Central memory CD8-positive, alpha-beta T cell (primary cell): Measurements from ENCODE around the gene ANKRD11.
"Not testable (repeated sequence)": the region's sequence is repeated elsewhere in the genome, so short reads cannot be mapped to it uniquely, and the experiment has no call there.

Experiments used
- ATAC-seq: fragments of 150-1000 bp; cut with Tn5 transposase; replicated peaks from 2 replicates; pipeline ENCODE4 v1.10.0; 2022; ENCODE audit warnings: mild to moderate bottlenecking, moderate FRiP score, moderate number of reproducible peaks; ENCODE audit not compliant: poor library complexity, severe bottlenecking; ENCODE audit errors: extremely low read depth
- DNase-seq, 2 donors: peaks; one replicate each; pipeline ENCODE4 v3.0.0; 2021; ENCODE audit warnings: low spot score in 2 of 2
- H3K27ac Mint-ChIP-seq: one replicate; pipeline ENCODE4 v1.8.0; 2022; ENCODE audit warnings: low read depth, mild to moderate bottlenecking, moderate library complexity, mixed read lengths
- H3K27me3 Mint-ChIP-seq: one replicate; pipeline ENCODE4 v1.8.0; 2022; ENCODE audit warnings: mixed read lengths
- H3K36me3 Mint-ChIP-seq: one replicate; pipeline ENCODE4 v1.8.0; 2022; ENCODE audit warnings: mild to moderate bottlenecking, moderate library complexity, mixed read lengths; ENCODE audit not compliant: insufficient read depth
- H3K4me1 Mint-ChIP-seq: one replicate; pipeline ENCODE4 v1.8.0; 2022; ENCODE audit warnings: mixed read lengths
- H3K4me3 Mint-ChIP-seq: one replicate; pipeline ENCODE4 v1.8.0; 2022; ENCODE audit warnings: mild to moderate bottlenecking, moderate library complexity, mixed read lengths
- H3K9me3 Mint-ChIP-seq: one replicate; pipeline ENCODE4 v1.8.0; 2022; ENCODE audit warnings: mixed read lengths

The ANKRD11 gene

DNA sequence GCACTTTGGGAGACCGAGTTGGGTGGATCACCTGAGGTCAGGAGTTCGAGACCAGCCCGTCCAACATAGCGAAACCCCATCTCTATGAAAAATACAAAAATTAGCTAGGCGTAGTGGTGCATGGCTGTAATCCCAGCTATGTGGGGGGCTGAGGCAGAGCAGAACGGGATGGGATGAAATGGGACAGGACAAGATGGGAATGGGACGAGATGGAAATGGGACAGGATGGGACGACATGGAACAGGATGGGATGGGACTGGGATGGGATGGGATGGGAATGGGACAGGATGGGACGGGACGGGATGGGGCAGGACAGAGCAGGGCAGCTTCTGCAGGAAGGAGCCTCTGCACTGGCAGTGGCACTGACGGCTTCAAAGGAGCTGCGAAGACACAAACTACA is 106.1 kb downstream of the ANKRD11 start:
- H3K36me3 Mint-ChIP-seq, result peaks cover 18% of the 10 kb centered on the region
- no peak for ATAC-seq
- peak overlapping the region; percentile 68 for H3K4me3 Mint-ChIP-seq
- H3K27ac Mint-ChIP-seq, result peak overlapping the region; percentile 77
- no peaks in the 10 kb centered on the region for H3K27me3 Mint-ChIP-seq
- H3K4me1 Mint-ChIP-seq, result peaks cover 86% of the 10 kb centered on the region
- H3K9me3 Mint-ChIP-seq, result peaks cover 1% of the 10 kb centered on the region
- DNase-seq, result no peak

DNA sequence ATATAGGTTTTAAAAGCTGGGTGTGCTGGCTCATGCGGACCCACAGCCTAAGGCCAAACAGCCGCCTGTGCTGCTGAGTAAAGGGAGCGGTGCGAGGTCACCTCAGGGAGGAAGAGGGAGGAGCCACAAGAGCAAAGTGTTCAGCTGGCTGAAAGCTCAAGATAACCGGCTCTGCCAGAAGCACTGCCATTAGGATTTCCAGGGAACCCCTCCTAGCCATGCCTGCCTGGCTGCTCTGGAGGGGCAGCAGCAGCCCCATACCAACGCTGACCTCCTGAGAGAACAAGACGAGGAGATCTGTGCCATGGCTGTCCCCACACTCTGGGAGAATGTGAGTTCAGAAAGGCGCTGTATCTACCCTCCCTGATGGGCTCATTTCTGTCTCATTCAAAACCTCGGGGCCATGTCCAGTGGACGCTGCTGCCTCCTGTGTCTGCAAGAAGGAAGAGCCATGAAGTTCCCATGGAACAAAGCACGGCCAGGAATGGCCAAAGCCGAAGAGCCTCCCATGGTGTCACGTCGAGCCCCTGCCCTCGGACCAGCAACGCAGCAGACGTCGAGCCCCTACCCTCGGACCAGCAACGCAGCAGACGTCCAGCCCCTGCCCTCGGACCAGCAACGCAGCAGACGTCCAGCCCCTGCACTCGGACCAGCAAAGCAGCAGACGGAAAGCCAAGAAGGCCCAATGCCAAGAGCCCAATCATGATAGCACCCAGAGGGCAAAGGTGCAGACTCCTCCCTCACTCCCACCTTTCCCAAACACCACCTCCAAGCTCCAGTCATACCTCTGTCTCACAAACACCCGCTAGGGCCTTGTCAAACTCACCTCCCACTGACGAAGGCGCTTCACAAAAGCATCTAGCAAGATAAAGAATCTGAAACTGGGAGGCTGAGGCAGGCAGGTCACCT is 107.0 kb downstream of the ANKRD11 start:
- Mint-ChIP-seq H3K4me3 (peak overlapping the region; percentile 68), H3K4me1 (peaks cover 79% of the 10 kb centered on the region), H3K27me3 (no peaks in the 10 kb centered on the region), H3K27ac (peak overlapping the region; percentile 77), H3K9me3 (no peaks in the 10 kb centered on the region), H3K36me3 (peaks cover 16% of the 10 kb centered on the region)
- DNase-seq (no peak), ATAC-seq (peak; percentile 60)

DNA sequence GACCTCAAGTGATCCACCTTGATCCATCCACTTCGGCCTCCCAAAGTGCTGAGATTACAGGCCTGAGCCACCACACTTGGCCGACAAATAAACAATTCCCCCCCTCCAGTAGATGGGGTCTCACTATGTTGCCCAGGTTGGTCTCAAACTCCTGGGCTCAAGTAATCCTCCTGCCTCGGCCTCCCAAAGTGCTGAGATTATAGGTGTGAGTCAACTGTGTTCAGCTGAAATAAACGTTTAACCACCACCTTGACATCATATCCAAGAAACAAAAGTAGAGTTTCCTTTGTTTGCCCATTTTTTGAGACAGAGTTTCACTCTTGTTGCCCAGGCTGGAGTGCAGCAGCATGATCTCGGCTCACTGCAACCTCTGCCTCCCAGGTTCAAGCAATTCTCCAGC is 107.8 kb downstream of the ANKRD11 start:
- Mint-ChIP-seq H3K4me1 (peaks cover 81% of the 10 kb centered on the region), H3K27ac (peak overlapping the region; percentile 77), H3K36me3 (peaks cover 14% of the 10 kb centered on the region), H3K4me3 (peak overlapping the region; percentile 68)
- H3K27me3 Mint-ChIP-seq, DNase-seq, H3K9me3 Mint-ChIP-seq, ATAC-seq: not testable (repeated sequence)

DNA sequence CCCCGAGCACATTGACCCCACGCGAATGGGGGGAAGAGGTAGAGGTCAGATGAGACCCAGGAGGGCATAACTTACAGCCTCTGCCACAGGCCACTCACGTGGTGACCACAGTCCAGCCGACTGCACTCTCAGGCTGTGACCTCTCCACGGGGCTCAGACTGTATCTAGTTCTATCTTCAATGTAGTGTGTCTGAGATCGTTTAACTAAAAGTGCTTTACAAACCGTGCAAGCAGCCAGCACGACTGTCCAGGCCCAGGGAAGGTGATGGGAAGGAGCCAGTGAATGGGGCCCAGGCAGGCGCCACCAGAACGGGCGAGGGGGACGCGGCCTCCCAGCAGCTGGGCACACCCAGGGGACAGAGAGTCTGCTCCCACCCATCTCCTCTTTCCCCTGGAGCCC is 108.6 kb downstream of the ANKRD11 start:
- Mint-ChIP-seq H3K9me3 (no peaks in the 10 kb centered on the region), H3K36me3 (peaks cover 9% of the 10 kb centered on the region), H3K27ac (peak overlapping the region; percentile 65), H3K4me1 (peaks cover 83% of the 10 kb centered on the region), H3K4me3 (peak overlapping the region; percentile 57), H3K27me3 (no peaks in the 10 kb centered on the region)
- ATAC-seq, result no peak
- no peak for DNase-seq

DNA sequence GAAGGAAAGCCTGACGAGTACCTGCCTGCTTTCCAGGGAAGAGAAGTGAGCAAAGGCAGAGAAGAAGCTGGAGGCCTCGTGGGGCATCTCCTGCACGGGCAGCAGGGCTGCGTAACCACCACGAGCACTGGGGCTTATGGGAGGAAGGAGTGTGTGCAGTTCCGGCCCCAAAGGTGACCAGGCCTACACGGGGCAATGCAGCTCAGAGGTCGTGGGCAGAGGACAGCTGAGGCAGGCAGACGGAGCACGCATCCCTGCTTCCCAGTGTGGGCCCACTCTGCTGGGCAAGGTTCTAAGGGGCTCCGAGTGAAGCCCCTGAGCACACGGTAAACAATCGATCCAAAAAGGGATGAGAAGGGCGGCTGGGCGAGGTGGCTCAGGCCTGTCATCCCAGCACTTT is 109.7 kb downstream of the ANKRD11 start:
- peak overlapping the region; percentile 65 for H3K27ac Mint-ChIP-seq

DNA sequence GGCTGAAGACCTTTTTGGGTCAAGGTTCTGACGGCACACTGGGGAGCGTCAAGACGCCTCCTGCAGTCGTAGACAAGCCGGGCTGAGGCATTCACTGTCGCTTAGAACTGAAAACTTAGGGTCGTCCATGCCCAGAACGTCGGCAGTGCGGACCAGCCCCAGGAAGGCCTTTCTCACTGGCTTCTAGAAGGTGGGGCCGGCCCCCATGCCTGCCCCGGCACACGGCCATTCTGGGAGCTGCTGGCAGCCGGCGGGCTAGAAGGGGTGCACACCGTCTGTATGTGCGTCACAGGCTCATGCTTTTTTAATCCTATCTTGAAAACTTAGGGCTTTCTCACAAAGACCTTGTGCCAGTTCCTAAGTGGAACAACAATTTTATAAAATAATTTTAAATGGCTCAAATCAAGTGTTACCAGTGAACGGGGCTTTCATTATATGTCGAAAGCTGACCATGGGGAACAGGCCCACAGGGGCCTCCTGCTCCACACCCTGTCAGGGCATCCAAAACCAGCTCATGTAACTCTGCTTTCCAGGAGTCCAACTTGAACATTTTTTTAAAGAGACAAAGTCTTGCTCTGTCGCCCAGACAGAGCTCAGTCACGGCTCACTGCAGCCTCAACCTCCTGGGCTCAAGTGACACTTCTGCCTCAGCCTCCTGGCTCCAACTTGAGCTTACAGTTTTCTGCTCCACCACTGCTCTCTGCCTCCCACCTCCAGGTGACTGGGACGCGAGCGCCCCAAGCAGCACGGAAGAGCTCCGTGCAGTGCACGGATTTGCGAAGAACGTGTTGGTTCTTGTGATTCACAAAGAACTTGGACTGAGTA is 111.2 kb downstream of the ANKRD11 start:
- Mint-ChIP-seq H3K4me3 (no peak overlapping the region), H3K27me3 (no peaks in the 10 kb centered on the region), H3K27ac (peak overlapping the region; percentile 41), H3K4me1 (peaks cover 77% of the 10 kb centered on the region), H3K36me3 (peaks cover 19% of the 10 kb centered on the region), H3K9me3 (no peaks in the 10 kb centered on the region)
- ATAC-seq, result no peak
- DNase-seq, result no peak

More for the DNA sequence above, 109.7 kb downstream of the ANKRD11 start:
- Mint-ChIP-seq H3K36me3 (peaks cover 18% of the 10 kb centered on the region), H3K4me1 (peaks cover 82% of the 10 kb centered on the region), H3K9me3 (no peaks in the 10 kb centered on the region), H3K27me3 (no peaks in the 10 kb centered on the region), H3K4me3 (peak overlapping the region; percentile 27)
- DNase-seq (no peak), ATAC-seq (no peak)

DNA sequence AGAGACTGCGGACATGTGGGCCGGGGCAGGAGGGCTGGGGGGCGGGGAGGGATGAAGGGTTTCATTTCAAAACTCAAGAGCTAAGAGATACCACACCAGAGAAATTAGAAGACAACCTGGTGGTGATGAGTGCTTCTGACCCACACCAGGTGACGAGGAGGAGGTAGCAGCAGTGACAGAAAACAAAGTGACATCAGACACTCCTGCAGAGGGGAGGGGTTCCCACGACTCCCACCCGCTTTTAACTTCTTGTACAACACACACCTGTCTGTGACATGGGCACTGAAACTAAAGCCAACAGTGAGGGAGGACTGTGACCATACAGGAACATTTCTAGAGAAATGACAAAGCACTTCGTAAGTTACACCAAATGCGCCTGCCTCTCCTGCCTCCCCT is 112.9 kb downstream of the ANKRD11 start:
- H3K27ac Mint-ChIP-seq, result peak overlapping the region; percentile 29
- DNase-seq, result no peak
- H3K27me3 Mint-ChIP-seq, result no peaks in the 10 kb centered on the region
- H3K9me3 Mint-ChIP-seq, result no peaks in the 10 kb centered on the region
- ATAC-seq, result no peak
- H3K4me1 Mint-ChIP-seq, result peaks cover 76% of the 10 kb centered on the region
- H3K36me3 Mint-ChIP-seq, result peaks cover 19% of the 10 kb centered on the region
- H3K4me3 Mint-ChIP-seq, result peak overlapping the region; percentile 9

DNA sequence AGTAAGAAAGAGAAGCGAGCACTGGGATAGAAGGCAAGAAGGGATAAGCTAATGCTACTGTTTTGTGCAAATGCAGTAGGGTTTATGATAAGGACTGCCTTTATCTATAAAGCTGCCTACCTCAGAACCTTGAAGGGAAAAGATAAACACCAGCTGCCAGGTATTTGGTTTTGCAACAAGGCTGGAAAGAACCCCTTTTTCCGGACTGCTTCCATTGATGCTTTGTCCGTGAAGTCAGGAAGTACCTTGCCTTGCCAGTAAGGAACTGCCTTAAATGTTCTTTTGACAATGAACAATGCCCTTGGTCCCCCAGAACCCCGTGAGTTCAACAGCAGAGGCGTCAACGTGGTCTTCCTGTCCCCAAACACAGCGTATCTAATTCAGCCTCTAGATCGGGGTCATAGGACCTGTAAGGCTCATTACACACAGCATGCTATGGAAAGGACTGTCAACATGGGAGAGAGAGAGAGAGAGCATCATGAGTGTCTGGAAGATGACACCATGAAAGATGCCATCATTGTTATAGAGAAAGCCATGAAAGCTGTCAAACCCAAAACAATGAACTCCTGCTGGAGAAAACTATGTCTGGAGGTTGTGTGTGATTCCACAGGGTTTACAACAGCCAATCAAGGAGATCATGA is 113.4 kb downstream of the ANKRD11 start:
- no peak for DNase-seq
- no peak for ATAC-seq
- H3K9me3 Mint-ChIP-seq, result no peaks in the 10 kb centered on the region
- peaks cover 23% of the 10 kb centered on the region for H3K36me3 Mint-ChIP-seq
- no peaks in the 10 kb centered on the region for H3K27me3 Mint-ChIP-seq
- peak overlapping the region; percentile 9 for H3K4me3 Mint-ChIP-seq
- H3K27ac Mint-ChIP-seq, result peak overlapping the region; percentile 29
- peaks cover 74% of the 10 kb centered on the region for H3K4me1 Mint-ChIP-seq

DNA sequence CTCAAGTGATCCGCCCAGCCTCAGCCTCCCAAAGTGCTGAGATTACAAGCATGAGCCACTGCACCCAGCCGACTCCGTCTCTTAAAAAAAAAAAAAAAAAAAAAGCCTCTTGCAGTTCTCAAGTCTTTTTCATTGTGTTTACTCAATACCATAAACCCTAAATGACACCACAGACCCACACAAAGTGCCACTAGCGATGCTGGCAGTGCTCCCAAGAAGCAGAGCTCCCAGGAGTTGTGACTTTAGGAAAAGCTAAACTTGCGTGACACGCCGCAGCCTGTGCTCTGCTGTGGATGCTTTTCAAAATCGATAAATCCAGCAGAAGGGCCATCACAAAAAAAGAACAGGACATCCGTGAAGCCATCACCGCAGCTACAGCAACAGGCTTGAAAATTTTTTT is 114.7 kb downstream of the ANKRD11 start:
- Mint-ChIP-seq H3K27ac (no peak overlapping the region), H3K36me3 (peaks cover 27% of the 10 kb centered on the region), H3K9me3 (no peaks in the 10 kb centered on the region), H3K27me3 (no peaks in the 10 kb centered on the region), H3K4me1 (peaks cover 76% of the 10 kb centered on the region), H3K4me3 (no peak overlapping the region)
- no peak for ATAC-seq
- DNase-seq, result no peak

DNA sequence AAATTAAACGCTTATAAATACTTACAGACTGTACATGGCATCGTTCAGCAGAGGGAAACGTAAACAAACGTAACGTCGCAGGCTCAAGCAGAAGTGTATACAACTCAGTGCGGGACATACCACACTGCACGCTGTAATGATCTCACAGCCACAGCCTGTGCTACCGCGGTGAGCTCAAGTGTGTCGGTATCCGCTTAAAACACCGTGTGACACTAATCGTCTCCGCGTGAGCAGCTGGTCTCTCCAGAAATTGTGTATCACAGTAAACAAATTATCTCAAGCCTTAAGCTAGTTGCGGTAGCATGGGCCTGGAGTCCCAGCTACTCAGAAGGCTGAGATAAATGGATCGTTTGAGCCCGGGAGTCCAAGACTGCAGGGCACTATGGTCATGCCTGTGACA is 115.3 kb downstream of the ANKRD11 start:
- no peaks in the 10 kb centered on the region for H3K27me3 Mint-ChIP-seq
- peaks cover 76% of the 10 kb centered on the region for H3K4me1 Mint-ChIP-seq
- no peak overlapping the region for H3K4me3 Mint-ChIP-seq
- H3K27ac Mint-ChIP-seq, result no peak overlapping the region
- peaks cover 29% of the 10 kb centered on the region for H3K36me3 Mint-ChIP-seq
- no peak for DNase-seq
- no peak for ATAC-seq
- no peaks in the 10 kb centered on the region for H3K9me3 Mint-ChIP-seq

DNA sequence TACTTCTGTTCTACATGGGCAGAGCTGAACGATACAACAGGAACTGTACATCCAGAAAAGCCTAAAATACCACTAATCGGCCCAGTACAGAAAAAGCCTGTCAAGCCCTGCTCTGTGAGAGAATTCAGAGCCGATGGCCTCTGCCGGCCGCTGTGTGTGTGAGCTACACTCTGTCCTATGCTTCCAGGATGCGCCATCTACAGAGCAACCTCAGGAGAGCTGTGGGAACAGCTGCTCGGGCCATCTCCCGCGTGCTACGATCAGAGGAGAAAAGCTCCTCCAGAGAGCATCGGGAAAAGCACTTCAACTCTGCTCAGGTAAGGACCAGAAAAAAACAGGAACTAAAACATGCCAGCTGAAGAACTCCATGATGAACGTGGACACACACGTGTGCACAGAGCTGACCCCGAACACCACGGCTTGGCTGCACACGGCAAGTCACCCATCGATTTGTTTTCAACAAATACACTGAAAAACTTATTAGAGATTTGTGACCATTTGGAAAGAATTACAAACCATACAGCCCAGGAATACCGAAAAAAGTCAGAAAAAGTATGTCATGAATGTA is 115.9 kb downstream of the ANKRD11 start:
- Mint-ChIP-seq H3K4me3 (no peak overlapping the region), H3K27me3 (no peaks in the 10 kb centered on the region), H3K27ac (no peak overlapping the region), H3K4me1 (peaks cover 76% of the 10 kb centered on the region), H3K36me3 (peaks cover 26% of the 10 kb centered on the region), H3K9me3 (no peaks in the 10 kb centered on the region)
- DNase-seq (no peak), ATAC-seq (no peak)
